Urinary bladder (tissue), 4 donors: ENCODE measurements around the gene TFAP2B. TPM values are rescaled to one million over a fixed set of nuclear protein-coding genes. Genes with fewer than 3 reads are reported as not detected.

Experiments
- DNase-seq: peaks from one replicate; pipeline ENCODE4 v3.0.0-alpha.2; 2015; ENCODE audit errors: extremely low spot score
- H3K27ac ChIP-seq: one replicate; pipeline ENCODE4 v1.5.1; 2013; ENCODE audit warnings: low read depth, mild to moderate bottlenecking, moderate library complexity
- H3K36me3 ChIP-seq: one replicate; pipeline ENCODE4 v1.6.1; 2013; ENCODE audit warnings: mild to moderate bottlenecking, moderate library complexity; ENCODE audit not compliant: insufficient read depth
- H3K4me1 ChIP-seq: one replicate; pipeline ENCODE4 v1.6.1; 2013; ENCODE audit warnings: mild to moderate bottlenecking, moderate library complexity; ENCODE audit not compliant: insufficient read depth
- H3K4me3 ChIP-seq: one replicate; pipeline ENCODE4 v1.5.1; 2013; ENCODE audit warnings: low read depth, low read length
- WGBS: extraction: QIAGEN DNeasy Blood & Tissue Kit; methylation state at CpG from one replicate; pipeline ENCODE4 v1.1.7; 2013; 5-methylcytosine and 5-hydroxymethylcytosine counted together
- polyA plus RNA-seq: library from polyadenylated mRNA; stranded (reverse); fragments of 200-250 nt; gene quantifications from one replicate; pipeline ENCODE4 v1.2.3, GENCODE V29; 2013
- total RNA-seq: library from RNA; depleted of rRNA; stranded (reverse); fragments of >200 nt; gene quantifications from one replicate; pipeline ENCODE4 v1.2.3, GENCODE V29; 2014
- donor health status: healthy with polysubstance abuse.
- donor health status: healthy.

The TFAP2B gene
- total and polyA plus RNA-seq, 2 donors = 0.20 to 0.48 TPM

DNA sequence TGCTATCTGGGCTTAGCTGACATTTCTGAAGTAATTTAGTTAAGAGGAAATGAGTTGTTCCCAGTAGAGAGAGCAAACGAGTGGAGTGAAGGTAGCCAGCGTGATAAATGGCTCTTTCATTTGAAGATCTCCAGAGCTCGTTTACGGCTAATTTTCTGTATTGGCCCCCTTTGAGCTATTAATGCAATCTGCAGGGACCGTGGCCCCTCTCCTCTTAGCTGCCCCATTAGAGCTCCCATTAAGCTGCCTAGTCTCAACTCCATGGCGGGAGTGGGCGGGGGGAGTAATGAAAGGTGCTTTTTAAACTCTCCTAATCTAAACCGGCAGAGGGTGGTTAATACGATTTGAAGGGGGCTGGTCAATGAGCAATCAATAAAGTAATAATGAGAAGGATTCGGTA, 12.5 kb downstream of the TFAP2B start:
- H3K27ac ChIP-seq = no peak overlapping the region
- no peaks in the 10 kb centered on the region for H3K4me1 ChIP-seq
- H3K36me3 ChIP-seq = no peaks in the 10 kb centered on the region
- WGBS = 7% methylated on average over 10 of the region's 10 CpGs
- H3K4me3 ChIP-seq = no peak overlapping the region
- no peak for DNase-seq

DNA sequence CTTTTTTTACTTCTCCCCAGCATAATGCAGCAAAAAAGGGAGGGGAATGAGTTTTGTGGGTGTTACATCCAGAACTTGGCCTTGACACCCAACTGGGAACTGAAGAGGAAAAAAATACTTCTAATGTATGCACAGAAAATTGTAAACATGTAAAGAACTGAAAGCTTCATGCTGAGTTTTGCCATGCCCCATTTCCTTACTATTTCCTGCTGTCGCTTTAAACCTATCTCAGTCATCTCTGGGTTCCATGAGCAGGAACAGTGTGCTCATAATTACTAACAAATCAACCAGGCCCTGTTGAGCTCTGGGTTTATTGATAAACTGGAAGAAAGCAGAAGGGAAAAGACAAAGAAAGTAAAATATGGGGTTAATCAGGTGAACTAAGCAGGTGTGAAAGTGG, 14.2 kb downstream of the TFAP2B start:
- no peaks in the 10 kb centered on the region for H3K4me1 ChIP-seq
- H3K4me3 ChIP-seq = no peak overlapping the region
- no peak overlapping the region for H3K27ac ChIP-seq
- DNase-seq = no peak
- H3K36me3 ChIP-seq = no peaks in the 10 kb centered on the region
- WGBS = 60% methylated on average over 1 of the region's 1 CpG

DNA sequence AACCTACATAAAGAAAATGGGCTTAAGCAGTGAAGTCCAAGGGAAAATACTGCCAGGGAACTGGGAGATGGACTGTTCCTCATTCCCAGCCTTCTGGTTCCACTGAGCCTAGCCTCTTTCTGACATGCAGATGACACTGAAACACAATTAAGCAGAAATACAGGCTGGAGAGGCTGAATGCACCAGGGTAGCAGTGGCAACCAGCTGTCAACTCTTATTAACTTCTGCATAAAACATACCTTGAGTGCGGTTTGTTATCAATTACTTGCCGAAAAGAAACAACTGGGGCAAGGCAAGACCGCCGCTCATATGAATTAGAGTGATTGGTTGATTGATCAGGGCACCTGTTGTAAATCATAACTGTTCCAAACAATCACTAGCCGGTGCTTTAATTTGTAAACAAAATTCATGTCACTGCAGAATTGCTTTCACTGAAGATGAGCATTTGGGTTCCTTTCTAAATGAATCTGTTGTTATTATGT, 16.3 kb downstream of the TFAP2B start:
- H3K4me3 ChIP-seq = no peak overlapping the region
- WGBS = 62% methylated on average over 5 of the region's 5 CpGs
- no peaks in the 10 kb centered on the region for H3K36me3 ChIP-seq
- DNase-seq = no peak
- no peak overlapping the region for H3K27ac ChIP-seq
- H3K4me1 ChIP-seq = no peaks in the 10 kb centered on the region

DNA sequence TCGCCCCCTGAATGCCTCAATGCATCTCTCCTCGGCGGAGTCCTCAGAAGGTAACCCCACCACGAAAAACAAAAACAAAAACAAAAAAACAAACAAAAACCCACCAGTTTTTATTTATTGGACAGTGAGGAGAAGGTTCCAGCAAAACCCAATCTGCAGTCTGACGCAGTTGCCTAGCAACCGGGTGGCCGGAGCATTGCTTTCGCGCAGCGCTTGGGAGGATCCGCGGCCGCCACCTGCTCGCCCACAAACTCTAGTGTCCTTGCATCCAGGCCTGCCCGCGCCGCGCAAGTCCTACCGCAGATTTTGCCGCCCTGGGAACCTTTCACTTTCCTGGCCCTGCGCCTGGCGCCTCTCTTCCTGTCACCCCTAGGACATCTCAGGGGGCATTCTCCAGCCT, 17.6 kb downstream of the TFAP2B start:
- Histone ChIP-seq H3K27ac (no peak overlapping the region), H3K4me1 (no peaks in the 10 kb centered on the region), H3K36me3 (no peaks in the 10 kb centered on the region), H3K4me3 (no peak overlapping the region)
- 7% methylated on average over 22 of the region's 22 CpGs for WGBS
- no peak for DNase-seq

DNA sequence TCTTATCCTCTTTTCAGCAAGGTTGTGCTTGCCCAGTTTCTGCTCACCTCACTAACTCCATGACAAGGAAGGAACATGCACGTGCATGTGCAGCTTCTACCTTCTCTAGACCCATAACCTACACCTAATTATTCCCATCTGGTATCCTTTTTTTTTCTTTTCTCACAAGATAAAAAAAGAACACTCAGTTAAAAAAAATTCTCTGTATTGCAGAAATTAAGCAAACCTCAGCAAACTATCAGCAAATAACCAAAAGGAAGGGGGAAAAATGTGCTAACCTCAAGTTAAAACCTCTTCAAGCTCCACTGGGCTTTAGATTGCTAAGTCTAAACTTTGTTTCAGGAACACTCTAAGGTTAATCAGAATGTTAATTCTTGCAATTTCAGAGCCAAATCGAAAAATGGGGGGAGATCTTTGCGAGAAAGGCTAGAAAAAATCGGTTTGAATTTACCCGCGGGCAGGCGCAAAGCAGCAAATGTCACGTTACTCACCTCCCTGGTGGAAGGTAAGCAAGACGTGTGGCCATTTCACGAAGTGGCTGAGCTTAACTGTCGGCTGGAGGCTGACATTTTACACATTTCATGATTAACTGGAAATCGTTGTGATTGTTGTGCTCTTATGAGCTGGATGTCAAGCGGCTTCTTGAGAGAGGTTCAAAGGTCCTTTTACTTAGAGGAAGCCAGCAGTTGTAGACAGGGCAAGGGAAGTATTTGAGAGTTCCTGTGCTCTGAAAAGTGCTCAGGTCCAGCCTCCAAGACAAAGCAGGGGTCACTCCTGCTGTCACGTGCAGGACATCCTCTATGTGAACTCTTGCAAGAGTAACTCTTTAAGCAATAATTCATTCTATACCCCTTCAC, 19.1 kb downstream of the TFAP2B start:
- DNase-seq = no peak

DNA sequence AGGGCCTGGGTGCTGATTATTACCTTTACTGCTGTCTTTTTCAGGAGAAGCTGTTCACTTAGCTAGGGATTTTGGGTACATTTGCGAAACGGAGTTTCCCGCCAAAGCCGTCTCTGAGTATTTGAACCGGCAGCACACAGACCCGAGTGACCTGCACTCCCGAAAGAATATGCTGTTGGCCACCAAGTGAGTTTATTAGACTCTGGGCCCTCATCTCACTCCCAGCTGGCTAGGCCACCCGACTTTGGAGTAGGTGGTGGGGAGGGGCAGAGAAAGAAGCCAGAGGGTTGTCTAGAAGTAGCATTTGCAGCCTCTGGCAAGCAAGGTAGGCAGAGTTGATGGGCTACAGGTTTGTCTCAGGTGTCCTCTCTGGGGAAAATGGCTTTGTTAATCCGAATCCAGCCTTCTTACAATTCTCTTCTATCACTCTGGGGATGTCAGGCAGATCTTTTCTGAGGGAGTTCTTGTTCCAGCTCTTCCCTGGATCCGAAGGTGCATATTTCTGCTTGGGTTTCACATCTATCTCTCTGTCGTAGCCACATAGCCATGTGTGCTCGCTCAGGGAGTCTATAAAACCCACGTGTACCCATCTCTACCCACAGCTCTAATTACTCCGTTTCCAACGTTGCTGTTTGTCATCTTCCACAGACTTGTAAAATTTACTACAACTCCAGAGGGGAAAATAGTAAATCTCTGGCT, 21.6 kb downstream of the TFAP2B start:
- DNase-seq = no peak
- no peaks in the 10 kb centered on the region for H3K4me1 ChIP-seq
- whole genome bisulfite sequencing = 10% methylated on average over 15 of the region's 15 CpGs
- no peak overlapping the region for H3K27ac ChIP-seq
- no peak overlapping the region for H3K4me3 ChIP-seq
- no peaks in the 10 kb centered on the region for H3K36me3 ChIP-seq

More for the DNA sequence above, 19.1 kb downstream of the TFAP2B start:
- no peaks in the 10 kb centered on the region for H3K36me3 ChIP-seq
- H3K4me1 ChIP-seq = no peaks in the 10 kb centered on the region
- WGBS = 5% methylated on average over 14 of the region's 14 CpGs
- no peak overlapping the region for H3K4me3 ChIP-seq
- H3K27ac ChIP-seq = no peak overlapping the region

DNA sequence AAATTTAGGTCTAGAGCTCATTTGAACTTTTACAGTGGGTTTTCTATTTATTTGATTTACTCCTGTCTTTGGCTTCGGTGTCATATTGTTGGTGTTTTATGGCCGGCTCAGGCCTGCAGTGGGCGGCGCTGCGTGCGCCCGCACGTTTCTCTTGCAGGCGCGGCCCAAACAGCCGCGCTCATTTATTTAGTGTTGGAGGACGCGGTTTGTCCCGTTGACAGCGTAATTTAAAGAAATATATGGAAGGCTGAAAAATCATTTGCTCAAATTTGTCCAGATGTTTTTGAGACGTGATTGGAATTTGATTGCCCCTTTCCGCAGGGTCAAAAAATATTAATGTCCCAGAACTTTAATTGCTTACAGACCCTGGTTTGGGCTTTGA, 22.1 kb downstream of the TFAP2B start:
- H3K4me3 ChIP-seq = no peak overlapping the region
- WGBS = 9% methylated on average over 18 of the region's 18 CpGs
- H3K4me1 ChIP-seq = no peaks in the 10 kb centered on the region
- DNase-seq = no peak
- no peak overlapping the region for H3K27ac ChIP-seq
- H3K36me3 ChIP-seq = no peaks in the 10 kb centered on the region

DNA sequence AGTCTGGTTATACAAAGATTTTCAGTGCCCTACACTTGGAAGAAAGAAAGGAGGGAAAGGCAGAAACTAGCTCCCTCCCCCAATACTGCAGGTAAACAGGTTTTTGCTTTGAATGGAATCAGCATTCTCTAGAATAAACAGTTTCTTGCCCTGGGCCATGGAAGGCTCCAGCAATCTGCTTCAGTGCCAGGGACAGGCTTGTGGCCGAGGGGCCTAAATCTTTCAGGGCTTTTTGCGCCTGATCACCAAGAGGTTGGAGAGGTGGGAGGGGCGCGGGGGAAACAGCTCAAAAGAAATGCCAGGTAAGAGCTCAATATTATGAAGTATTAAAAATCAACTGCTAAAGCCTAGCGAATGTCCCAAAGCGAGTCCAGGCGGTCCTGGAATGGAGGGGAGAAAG, 23.8 kb downstream of the TFAP2B start:
- no peaks in the 10 kb centered on the region for H3K4me1 ChIP-seq
- no peak overlapping the region for H3K4me3 ChIP-seq
- DNase-seq = no peak
- H3K36me3 ChIP-seq = no peaks in the 10 kb centered on the region
- no peak overlapping the region for H3K27ac ChIP-seq
- WGBS = 9% methylated on average over 7 of the region's 7 CpGs

DNA sequence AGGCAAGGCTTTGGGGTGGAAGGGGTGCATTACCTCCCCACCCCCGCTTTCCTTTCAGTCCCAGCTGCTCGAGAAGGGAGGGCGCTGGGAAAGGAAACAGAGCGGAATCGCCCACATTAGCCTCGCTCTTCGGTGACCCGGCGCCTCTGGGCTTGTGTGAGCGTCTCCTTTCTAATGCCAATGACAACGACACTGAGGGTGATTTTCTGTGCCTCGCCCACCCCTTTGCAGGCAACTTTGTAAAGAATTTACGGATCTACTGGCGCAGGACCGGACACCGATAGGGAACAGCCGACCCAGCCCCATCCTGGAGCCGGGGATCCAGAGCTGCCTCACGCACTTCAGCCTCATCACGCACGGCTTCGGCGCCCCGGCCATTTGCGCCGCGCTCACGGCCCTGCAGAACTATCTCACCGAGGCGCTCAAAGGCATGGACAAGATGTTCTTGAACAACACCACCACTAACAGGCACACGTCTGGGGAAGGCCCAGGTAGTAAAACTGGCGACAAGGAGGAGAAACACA, 24.3 kb downstream of the TFAP2B start:
- Histone ChIP-seq H3K27ac (no peak overlapping the region), H3K4me1 (no peaks in the 10 kb centered on the region), H3K4me3 (no peak overlapping the region), H3K36me3 (no peaks in the 10 kb centered on the region)
- WGBS = 7% methylated on average over 32 of the region's 32 CpGs
- DNase-seq = no peak

DNA sequence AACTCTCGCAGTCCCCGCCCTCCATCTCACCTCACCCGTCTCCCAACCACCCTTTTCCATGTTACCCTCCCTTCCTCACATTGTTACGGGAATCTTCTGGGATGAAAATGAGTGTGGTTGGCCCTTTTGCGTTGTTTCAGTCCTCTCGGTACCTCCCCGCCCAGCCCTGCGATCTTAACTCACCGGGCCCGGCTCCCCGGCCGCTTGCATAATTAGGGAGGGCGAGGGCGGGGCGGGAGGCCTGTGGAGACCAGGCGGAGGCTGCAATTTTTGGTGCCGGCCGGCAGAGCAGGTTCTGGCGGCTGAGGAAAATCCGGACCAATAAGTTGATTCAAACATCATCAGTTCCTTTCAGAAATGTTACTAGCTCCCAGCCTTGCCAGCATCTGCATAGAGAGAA, 25.2 kb downstream of the TFAP2B start:
- Histone ChIP-seq H3K27ac (no peak overlapping the region), H3K4me1 (no peaks in the 10 kb centered on the region), H3K4me3 (no peak overlapping the region), H3K36me3 (no peaks in the 10 kb centered on the region)
- DNase-seq = no peak
- 8% methylated on average over 20 of the region's 20 CpGs for WGBS

DNA sequence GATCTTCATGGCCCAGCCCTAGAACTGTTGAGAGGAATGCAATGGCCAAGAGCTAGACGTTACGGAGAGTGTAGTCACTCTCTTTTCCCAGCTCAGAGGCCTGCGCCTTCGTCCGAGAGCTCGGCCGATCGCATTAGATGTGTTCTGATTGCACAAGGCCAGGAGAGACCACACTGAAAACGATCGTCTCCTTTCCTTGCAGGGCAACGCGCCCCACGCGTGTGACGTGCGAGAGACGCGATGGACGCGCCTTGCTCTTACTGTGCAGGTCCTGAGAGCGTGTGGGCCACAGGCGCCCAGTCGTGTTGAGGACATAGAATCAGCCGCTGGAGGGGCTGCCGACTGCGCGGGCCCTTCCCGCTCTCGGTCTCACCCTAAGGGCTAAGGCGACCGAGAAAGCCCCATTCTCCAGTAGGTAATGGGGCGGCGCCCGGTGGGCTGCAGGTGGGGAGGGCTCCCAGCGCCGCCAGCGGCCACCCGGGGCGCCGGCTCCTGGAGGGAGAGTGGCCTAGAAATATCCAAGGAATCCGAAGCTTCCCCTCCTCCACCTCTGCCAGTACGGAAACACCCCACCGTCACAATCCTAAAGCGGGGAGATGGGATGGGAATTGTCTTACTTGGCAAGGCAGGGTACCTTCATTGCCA, 26.9 kb downstream of the TFAP2B start:
- Histone ChIP-seq H3K36me3 (no peaks in the 10 kb centered on the region), H3K4me1 (peaks cover 1% of the 10 kb centered on the region), H3K4me3 (no peak overlapping the region), H3K27ac (no peak overlapping the region)
- no peak for DNase-seq
- WGBS = 6% methylated on average over 44 of the region's 44 CpGs

DNA sequence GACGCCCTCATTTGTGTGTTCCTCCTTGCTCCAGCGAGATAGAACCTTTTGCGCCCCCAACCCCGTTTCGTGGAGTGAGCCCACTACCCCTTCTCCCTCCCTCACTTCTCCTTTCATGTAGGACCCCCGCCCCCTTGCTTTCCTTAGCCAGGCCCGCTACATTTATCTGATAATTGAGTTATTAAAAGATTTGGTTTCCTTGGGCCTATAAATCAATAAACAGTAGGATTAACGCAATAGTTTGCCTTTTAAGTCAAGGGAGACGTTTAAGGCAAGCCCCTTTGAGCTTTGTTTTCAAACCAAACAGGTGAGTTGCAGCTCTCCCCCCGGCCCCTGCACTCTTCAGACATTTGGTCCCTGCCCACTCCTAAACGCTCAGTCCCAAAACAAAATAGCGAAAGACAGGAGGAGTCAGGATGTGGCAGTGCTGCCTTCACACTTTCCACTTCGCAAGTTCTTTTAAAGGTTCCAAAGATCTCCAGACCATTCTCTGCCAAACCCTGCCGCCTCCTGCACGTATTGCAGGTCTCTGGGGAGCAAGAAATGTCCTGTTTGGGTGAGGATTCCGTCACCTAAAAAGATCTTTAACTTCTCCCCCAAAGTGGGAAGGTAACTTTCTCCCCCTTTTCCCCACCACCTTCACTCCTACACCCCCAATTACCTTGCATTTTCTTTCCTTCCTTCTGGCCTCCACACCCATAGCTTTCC, 27.6 kb downstream of the TFAP2B start:
- 8% methylated on average over 16 of the region's 16 CpGs for WGBS
- no peak for DNase-seq
- Histone ChIP-seq H3K4me1 (peaks cover 1% of the 10 kb centered on the region), H3K4me3 (no peak overlapping the region), H3K27ac (no peak overlapping the region), H3K36me3 (no peaks in the 10 kb centered on the region)

DNA sequence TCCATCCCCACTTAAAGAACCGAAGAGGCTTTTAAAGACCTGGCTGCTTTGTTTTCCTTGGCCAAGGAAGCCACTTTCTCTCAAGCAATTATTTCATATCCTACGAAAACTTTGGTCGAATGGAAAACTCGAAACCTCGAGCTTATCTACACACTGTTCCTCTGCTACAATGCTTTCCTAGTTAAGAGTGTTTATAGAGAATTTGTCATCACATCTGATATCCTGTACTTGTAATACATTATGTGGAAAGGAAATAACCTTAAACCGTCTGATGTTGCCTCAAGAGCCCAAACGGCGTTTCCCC, 28.1 kb downstream of the TFAP2B start:
- peaks cover 1% of the 10 kb centered on the region for H3K4me1 ChIP-seq
- no peak for DNase-seq
- no peak overlapping the region for H3K27ac ChIP-seq
- H3K36me3 ChIP-seq = no peaks in the 10 kb centered on the region
- no peak overlapping the region for H3K4me3 ChIP-seq
- 4% methylated on average over 8 of the region's 8 CpGs for WGBS
